Retina (tissue), 1 donor: Measurements from ENCODE around the gene CD81.
A peak's percentile ranks its signal among the peaks of the same experiment; 100 is the strongest.

Source experiments
- DNase-seq: peaks from one replicate; pipeline ENCODE4 v3.0.0-alpha.2; 2016

CD81 gene

GRCh38 chr11:2422461-2423156 lies 45.5 kb downstream of the CD81 start:
- DNase-seq = no peak

- no peak for DNase-seq
These were observed 46.3 kb downstream of the CD81 start for GRCh38 chr11:2423157-2424025.

- DNase-seq = no peak
These were observed 47.8 kb downstream of the CD81 start for GRCh38 chr11:2424811-2425495.

GRCh38 chr11:2425506-2425905 lies 48.4 kb downstream of the CD81 start:
- no peak for DNase-seq

- DNase-seq = no peak
These were observed 49.1 kb downstream of the CD81 start for GRCh38 chr11:2426221-2426620.

- DNase-seq = no peak
These were observed 49.9 kb downstream of the CD81 start for GRCh38 chr11:2426826-2427521.

GRCh38 chr11:2427721-2428321 lies 50.7 kb downstream of the CD81 start:
- no peak for DNase-seq

- DNase-seq = peak; percentile 71
These were observed 51.2 kb downstream of the CD81 start for GRCh38 chr11:2428322-2428795.

GRCh38 chr11:2431395-2431794 lies 54.3 kb downstream of the CD81 start:
- DNase-seq = no peak

GRCh38 chr11:2432171-2432621 lies 55.1 kb downstream of the CD81 start:
- no peak for DNase-seq

GRCh38 chr11:2432628-2433071 lies 55.5 kb downstream of the CD81 start:
- DNase-seq = no peak

GRCh38 chr11:2433106-2433925 lies 56.2 kb downstream of the CD81 start:
- DNase-seq = no peak

GRCh38 chr11:2434008-2434407 lies 56.9 kb downstream of the CD81 start:
- DNase-seq = no peak

GRCh38 chr11:2434506-2435255 lies 57.6 kb downstream of the CD81 start:
- DNase-seq = no peak

- DNase-seq = no peak
These were observed 58.3 kb downstream of the CD81 start for GRCh38 chr11:2435288-2436012.

GRCh38 chr11:2436013-2436520 lies 59.0 kb downstream of the CD81 start:
- no peak for DNase-seq

- DNase-seq = no peak
These were observed 59.5 kb downstream of the CD81 start for GRCh38 chr11:2436521-2437031.

GRCh38 chr11:2437516-2437915 lies 60.4 kb downstream of the CD81 start:
- no peak for DNase-seq

- no peak for DNase-seq
These were observed 62.7 kb downstream of the CD81 start for GRCh38 chr11:2439820-2440219.
